PC-3 (cell line): ENCODE data around the gene RXRA.

Source experiments
- EZH2 ChIP-seq: fragments of 300-600 bp; sonication (generic); IDR thresholded peaks from one replicate; pipeline ENCODE4 v1.6.1; 2017; ENCODE audit warnings: antibody characterized with exemption, mild to moderate bottlenecking, low read length; ENCODE audit not compliant: unreplicated experiment
- EZH2phosphoT487 ChIP-seq: fragments of 300-600 bp; sonication (generic); IDR thresholded peaks from 2 replicates; pipeline ENCODE4 v1.6.1; 2018; ENCODE audit warnings: mild to moderate bottlenecking, antibody characterized with exemption, low read length, borderline replicate concordance
- TF ChIP-seq, protein P1 (sequence below): fragments of 300-600 bp; sonication (generic); conservative IDR thresholded peaks from 2 replicates; pipeline ENCODE4 v1.5.1; 2017; ENCODE audit warnings: antibody characterized with exemption, low read depth, mild to moderate bottlenecking, low read length

DNA sequence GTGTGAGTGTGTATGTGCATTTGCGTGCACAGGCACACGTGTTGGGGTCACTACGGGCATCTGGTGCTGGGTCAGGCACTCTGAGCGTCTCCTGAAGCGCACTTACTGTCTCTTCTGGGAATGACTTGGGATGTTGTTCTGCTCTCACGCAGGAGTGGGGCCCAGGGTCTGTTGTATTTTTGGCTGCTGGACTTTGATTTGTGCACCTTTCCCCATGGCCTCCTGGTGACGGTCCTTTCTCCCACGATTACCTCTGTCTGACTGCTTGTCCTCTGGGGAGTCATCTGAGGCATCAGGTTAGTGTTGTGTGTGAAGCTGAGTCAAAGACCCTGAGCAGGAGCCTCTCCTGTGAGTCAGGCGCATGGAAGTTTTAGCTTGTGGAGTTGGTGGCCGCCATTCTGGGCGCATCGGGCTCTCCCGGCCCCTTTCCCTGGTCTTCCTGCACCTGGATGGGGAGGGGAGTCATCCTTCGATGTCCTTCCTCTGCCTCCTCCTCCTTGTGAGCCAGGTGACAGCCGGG, 62.1 kb downstream of the RXRA start:
- TF ChIP-seq, protein P1, sequence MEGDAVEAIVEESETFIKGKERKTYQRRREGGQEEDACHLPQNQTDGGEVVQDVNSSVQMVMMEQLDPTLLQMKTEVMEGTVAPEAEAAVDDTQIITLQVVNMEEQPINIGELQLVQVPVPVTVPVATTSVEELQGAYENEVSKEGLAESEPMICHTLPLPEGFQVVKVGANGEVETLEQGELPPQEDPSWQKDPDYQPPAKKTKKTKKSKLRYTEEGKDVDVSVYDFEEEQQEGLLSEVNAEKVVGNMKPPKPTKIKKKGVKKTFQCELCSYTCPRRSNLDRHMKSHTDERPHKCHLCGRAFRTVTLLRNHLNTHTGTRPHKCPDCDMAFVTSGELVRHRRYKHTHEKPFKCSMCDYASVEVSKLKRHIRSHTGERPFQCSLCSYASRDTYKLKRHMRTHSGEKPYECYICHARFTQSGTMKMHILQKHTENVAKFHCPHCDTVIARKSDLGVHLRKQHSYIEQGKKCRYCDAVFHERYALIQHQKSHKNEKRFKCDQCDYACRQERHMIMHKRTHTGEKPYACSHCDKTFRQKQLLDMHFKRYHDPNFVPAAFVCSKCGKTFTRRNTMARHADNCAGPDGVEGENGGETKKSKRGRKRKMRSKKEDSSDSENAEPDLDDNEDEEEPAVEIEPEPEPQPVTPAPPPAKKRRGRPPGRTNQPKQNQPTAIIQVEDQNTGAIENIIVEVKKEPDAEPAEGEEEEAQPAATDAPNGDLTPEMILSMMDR: no peak
- TF ChIP-seq EZH2 (no peak), EZH2phosphoT487 (no peak)
